ENCODE data around the gene PHKG2. TPM values are rescaled to one million over a fixed set of nuclear protein-coding genes. Genes with fewer than 3 reads are reported as not detected.
A peak's percentile ranks its signal among the peaks of the same experiment; 100 is the strongest.

Gene PHKG2
- total and polyA plus RNA-seq, 7 experiments from 2014 or later, result 33.2 to 57.8 (median 45.0) TPM

DNA sequence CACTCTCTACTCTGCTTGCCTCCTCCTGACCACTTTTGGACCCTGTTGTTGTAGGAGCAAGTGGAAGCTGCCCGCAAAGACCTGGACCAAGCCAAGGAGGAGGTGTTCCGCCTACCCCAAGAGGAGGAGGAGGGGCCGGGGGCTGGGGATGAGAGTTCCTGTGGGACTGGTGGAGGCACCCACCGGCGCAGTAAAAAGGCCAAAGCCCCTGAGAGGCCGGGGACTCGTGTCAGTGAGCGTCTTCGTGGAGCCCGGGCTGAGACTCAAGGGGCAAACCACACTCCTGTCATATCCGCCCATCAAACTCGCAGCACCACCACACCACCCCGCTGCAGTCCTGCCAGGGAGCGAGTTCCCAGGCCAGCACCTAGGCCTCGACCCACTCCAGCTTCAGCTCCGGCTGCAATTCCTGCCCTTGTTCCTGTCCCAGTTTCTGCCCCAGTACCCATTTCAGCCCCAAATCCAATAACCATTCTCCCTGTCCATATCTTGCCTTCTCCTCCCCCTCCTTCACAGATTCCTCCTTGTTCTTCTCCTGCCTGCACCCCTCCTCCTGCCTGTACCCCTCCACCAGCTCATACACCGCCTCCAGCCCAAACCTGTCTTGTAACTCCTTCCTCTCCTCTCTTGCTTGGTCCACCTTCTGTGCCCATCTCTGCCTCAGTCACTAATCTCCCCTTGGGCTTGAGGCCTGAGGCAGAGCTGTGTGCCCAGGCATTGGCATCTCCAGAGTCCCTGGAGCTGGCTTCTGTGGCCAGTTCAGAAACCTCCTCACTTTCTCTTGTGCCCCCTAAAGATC is 11.0 kb upstream of the PHKG2 start:
- POLR2A ChIA-PET, result interaction anchor here (1.0 to 3.3 kb wide), 2 partner anchors 8 to 10 kb away, joined by 4 to 15 read pairs; partner anchors contain the start of gene PHKG2
- Histone ChIP-seq H3K4me3 (ENCODE audit: low read length) (no peak overlapping the region), H3K9me3 (ENCODE audit: control insufficient read depth in 2 of 3, low read length in 3 of 3) (no peaks in the 10 kb centered on the region), H3K27me3 (ENCODE audit: control insufficient read depth in 2 of 2, insufficient read depth in 2 of 2, low read length in 2 of 2) (no peaks in the 10 kb centered on the region), H3K4me1 (ENCODE audit: control insufficient read depth in 2 of 2, insufficient read depth in 2 of 2, low read length in 2 of 2) (no peaks in the 10 kb centered on the region), H3K36me3 (ENCODE audit: control insufficient read depth in 2 of 3, insufficient read depth in 3 of 3, low read length in 3 of 3) (peaks cover 27 to 79% (median 33%) of the 10 kb centered on the region in 3 experiments), H3K27ac (ENCODE audit: low read depth, low read length) (no peak overlapping the region)
- ATAC-seq (no peak), DNase-seq (no peak)
- Mint-ChIP-seq H3K27ac (peak overlapping the region in 1 of 9 donors; percentile 41), H3K4me3 (no peak overlapping the region), H3K27me3 (no peaks in the 10 kb centered on the region), H3K36me3 (peaks cover 7 to 53% (median 28%) of the 10 kb centered on the region in 5 donors), H3K4me1 (peaks cover 6 to 15% (median 9%) of the 10 kb centered on the region in 7 donors), H3K9me3 (no peaks in the 10 kb centered on the region)
- intact Hi-C loops (cut with micrococcal nuclease), result no loop called here
- CTCF ChIA-PET, result interaction anchor here (0.6 kb wide), 1 partner anchor 20 kb away, joined by 3 read pairs; no protein-coding TSS in a partner anchor

GRCh38 chr16:30737794-30738648 is 10.2 kb upstream of the PHKG2 start:
- H3K4me1 ChIP-seq (ENCODE audit: control insufficient read depth in 2 of 2, insufficient read depth in 2 of 2, low read length in 2 of 2), result no peaks in the 10 kb centered on the region
- H3K27ac ChIP-seq (ENCODE audit: low read depth, low read length), result no peak overlapping the region
- Mint-ChIP-seq H3K27me3 (no peaks in the 10 kb centered on the region), H3K4me1 (peaks cover 6 to 15% (median 9%) of the 10 kb centered on the region in 7 donors), H3K4me3 (no peak overlapping the region), H3K36me3 (peaks cover 7 to 50% (median 29%) of the 10 kb centered on the region in 5 donors), H3K9me3 (no peaks in the 10 kb centered on the region), H3K27ac (peak overlapping the region in 2 of 9 donors; percentile 41 to 70)
- ChIA-PET CTCF (interaction anchor here (0.6 kb wide), 1 partner anchor 20 kb away, joined by 3 read pairs; no protein-coding TSS in a partner anchor), POLR2A (interaction anchor here (0.7 to 3.3 kb wide), 3 partner anchors 9 to 172 kb away, joined by 3 to 15 read pairs (median 4); partner anchors contain the start of gene PHKG2)
- no peak for ATAC-seq
- H3K4me3 ChIP-seq (ENCODE audit: low read length), result no peak overlapping the region
- intact Hi-C loops (cut with micrococcal nuclease), result no loop called here
- no peaks in the 10 kb centered on the region for H3K27me3 ChIP-seq (ENCODE audit: control insufficient read depth in 2 of 2, insufficient read depth in 2 of 2, low read length in 2 of 2)
- peaks cover 27 to 76% (median 30%) of the 10 kb centered on the region in 3 experiments for H3K36me3 ChIP-seq (ENCODE audit: control insufficient read depth in 2 of 3, insufficient read depth in 3 of 3, low read length in 3 of 3)
- DNase-seq, result no peak
- no peaks in the 10 kb centered on the region for H3K9me3 ChIP-seq (ENCODE audit: control insufficient read depth in 2 of 3, low read length in 3 of 3)

DNA sequence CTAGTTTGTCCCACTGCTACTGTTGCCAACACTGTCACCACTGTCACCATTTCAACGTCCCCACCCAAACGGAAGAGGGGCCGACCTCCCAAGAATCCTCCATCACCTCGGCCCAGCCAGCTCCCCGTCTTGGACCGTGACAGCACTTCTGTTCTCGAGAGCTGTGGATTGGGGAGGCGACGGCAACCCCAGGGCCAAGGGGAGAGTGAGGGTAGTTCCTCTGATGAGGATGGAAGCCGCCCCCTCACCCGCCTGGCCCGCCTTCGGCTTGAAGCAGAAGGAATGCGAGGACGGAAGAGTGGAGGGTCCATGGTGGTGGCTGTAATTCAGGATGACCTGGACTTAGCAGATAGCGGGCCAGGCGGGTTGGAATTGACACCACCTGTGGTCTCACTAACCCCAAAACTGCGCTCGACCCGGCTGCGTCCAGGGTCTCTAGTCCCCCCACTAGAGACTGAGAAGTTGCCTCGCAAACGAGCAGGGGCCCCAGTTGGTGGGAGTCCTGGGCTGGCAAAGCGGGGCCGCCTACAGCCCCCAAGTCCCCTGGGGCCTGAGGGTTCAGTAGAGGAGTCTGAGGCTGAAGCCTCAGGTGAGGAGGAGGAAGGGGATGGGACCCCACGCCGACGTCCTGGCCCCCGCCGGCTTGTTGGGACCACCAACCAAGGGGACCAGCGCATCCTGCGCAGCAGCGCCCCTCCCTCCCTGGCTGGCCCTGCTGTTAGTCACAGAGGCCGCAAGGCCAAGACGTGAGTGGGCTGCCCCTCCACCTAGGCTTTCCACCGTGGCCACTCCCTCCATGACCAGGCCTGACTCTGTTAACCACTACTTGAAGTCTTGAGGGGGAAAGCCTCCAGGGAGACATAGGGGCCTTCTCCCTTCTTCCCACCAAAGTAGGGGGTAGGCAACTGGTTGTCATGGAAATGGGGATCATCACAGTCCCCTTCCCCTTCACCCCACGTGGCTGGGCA is 9.0 kb upstream of the PHKG2 start:
- ATAC-seq (no peak), DNase-seq (no peak)
- Histone ChIP-seq H3K4me3 (ENCODE audit: low read length) (no peak overlapping the region), H3K9me3 (ENCODE audit: control insufficient read depth in 2 of 3, low read length in 3 of 3) (no peaks in the 10 kb centered on the region), H3K27me3 (ENCODE audit: control insufficient read depth in 2 of 2, insufficient read depth in 2 of 2, low read length in 2 of 2) (no peaks in the 10 kb centered on the region), H3K4me1 (ENCODE audit: control insufficient read depth in 2 of 2, insufficient read depth in 2 of 2, low read length in 2 of 2) (no peaks in the 10 kb centered on the region), H3K27ac (ENCODE audit: low read depth, low read length) (no peak overlapping the region), H3K36me3 (ENCODE audit: control insufficient read depth in 2 of 3, insufficient read depth in 3 of 3, low read length in 3 of 3) (peaks cover 17 to 72% (median 23%) of the 10 kb centered on the region in 3 experiments)
- H3K36me3 Mint-ChIP-seq, result peaks cover 7 to 45% (median 19%) of the 10 kb centered on the region in 5 donors
- H3K4me3 Mint-ChIP-seq, result no peak overlapping the region
- no peaks in the 10 kb centered on the region for H3K9me3 Mint-ChIP-seq
- ChIA-PET CTCF (no interaction called here), POLR2A (no interaction called here)
- peak overlapping the region in 1 of 9 donors; percentile 33 for H3K27ac Mint-ChIP-seq
- H3K27me3 Mint-ChIP-seq, result no peaks in the 10 kb centered on the region
- H3K4me1 Mint-ChIP-seq, result peaks cover 6 to 15% (median 9%) of the 10 kb centered on the region in 7 donors
- intact Hi-C loops (cut with micrococcal nuclease), result no loop called here

DNA sequence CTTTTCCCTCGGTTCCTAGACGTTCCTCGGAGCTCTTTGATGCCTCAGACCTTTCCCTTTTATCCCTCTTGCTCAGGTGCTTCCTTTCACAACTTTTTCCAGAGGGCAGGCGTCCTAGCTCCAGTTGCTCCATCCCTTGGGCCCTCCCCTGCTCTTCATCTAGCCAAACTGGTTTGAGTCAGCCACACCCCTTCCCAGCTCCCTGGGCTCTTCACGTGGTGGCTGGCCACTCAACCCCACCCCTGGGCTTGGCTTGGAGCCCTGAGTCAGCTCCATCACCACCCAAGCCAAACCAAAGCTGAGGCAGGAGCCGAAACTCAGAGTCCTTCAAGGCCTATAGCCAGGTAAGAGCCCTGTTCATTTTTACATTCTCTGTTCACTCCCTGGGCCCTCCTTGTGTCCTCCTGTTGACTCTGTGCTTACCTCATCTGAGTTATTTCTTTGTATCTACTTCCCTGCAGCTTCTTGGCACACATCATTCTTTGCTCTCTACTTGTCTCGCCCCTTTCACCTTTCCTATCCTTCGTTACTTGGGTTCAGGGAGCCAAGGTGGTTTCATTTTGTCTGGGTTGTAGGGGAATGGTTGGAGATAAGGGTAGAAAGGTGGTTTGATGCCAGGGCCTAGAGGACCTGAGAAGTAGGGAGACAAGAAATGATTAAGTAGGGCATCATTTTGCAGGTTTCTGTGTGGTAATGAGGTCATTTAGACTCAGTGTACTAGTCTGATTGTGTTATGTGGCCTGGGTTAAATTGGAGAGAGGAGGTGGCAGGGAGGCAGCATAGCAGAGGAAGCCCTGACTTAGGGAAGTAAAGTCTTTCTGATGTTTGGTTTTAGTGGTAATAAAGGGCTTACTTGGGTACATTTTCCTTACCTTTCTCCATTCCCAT is 7.6 kb upstream of the PHKG2 start:
- no peaks in the 10 kb centered on the region for H3K27me3 Mint-ChIP-seq
- no peaks in the 10 kb centered on the region for H3K27me3 ChIP-seq (ENCODE audit: control insufficient read depth in 2 of 2, insufficient read depth in 2 of 2, low read length in 2 of 2)
- H3K4me3 Mint-ChIP-seq, result no peak overlapping the region
- H3K4me1 ChIP-seq (ENCODE audit: control insufficient read depth in 2 of 2, insufficient read depth in 2 of 2, low read length in 2 of 2), result no peaks in the 10 kb centered on the region
- ChIA-PET CTCF (interaction anchor here (0.7 kb wide), 1 partner anchor 25 kb away, joined by 3 read pairs; no protein-coding TSS in a partner anchor), POLR2A (no interaction called here)
- H3K36me3 ChIP-seq (ENCODE audit: control insufficient read depth in 2 of 3, insufficient read depth in 3 of 3, low read length in 3 of 3), result peaks cover 14 to 66% (median 16%) of the 10 kb centered on the region in 3 experiments
- peak overlapping the region in 7 of 9 donors; percentile 3 to 87 (median 55) for H3K27ac Mint-ChIP-seq
- intact Hi-C loops (cut with micrococcal nuclease), result no loop called here
- H3K36me3 Mint-ChIP-seq, result peaks cover 7 to 41% (median 23%) of the 10 kb centered on the region in 5 donors
- H3K4me1 Mint-ChIP-seq, result peaks cover 6 to 19% (median 9%) of the 10 kb centered on the region in 7 donors
- H3K4me3 ChIP-seq (ENCODE audit: low read length), result no peak overlapping the region
- ATAC-seq (no peak), DNase-seq (no peak)
- H3K9me3 ChIP-seq (ENCODE audit: control insufficient read depth in 2 of 3, low read length in 3 of 3), result no peaks in the 10 kb centered on the region
- H3K27ac ChIP-seq (ENCODE audit: low read depth, low read length), result peak overlapping the region; percentile 4
- H3K9me3 Mint-ChIP-seq, result no peaks in the 10 kb centered on the region

- Histone ChIP-seq H3K9me3 (ENCODE audit: control insufficient read depth in 2 of 3, low read length in 3 of 3) (no peaks in the 10 kb centered on the region), H3K36me3 (ENCODE audit: control insufficient read depth in 2 of 3, insufficient read depth in 3 of 3, low read length in 3 of 3) (peaks cover 7 to 57% (median 10%) of the 10 kb centered on the region in 3 experiments), H3K27ac (ENCODE audit: low read depth, low read length) (no peak overlapping the region), H3K27me3 (ENCODE audit: control insufficient read depth in 2 of 2, insufficient read depth in 2 of 2, low read length in 2 of 2) (no peaks in the 10 kb centered on the region), H3K4me1 (ENCODE audit: control insufficient read depth in 2 of 2, insufficient read depth in 2 of 2, low read length in 2 of 2) (no peaks in the 10 kb centered on the region), H3K4me3 (ENCODE audit: low read length) (no peak overlapping the region)
- Mint-ChIP-seq H3K4me1 (peaks cover 6 to 19% (median 9%) of the 10 kb centered on the region in 7 donors), H3K9me3 (no peaks in the 10 kb centered on the region), H3K27me3 (no peaks in the 10 kb centered on the region), H3K36me3 (peaks cover 7 to 32% (median 19%) of the 10 kb centered on the region in 5 donors), H3K27ac (peak overlapping the region in 3 of 9 donors; percentile 4 to 71 (median 55)), H3K4me3 (no peak overlapping the region)
- intact Hi-C loops (cut with micrococcal nuclease), result no loop called here
- ATAC-seq (no peak), DNase-seq (no peak)
- CTCF ChIA-PET, result no interaction called here
- POLR2A ChIA-PET, result no interaction called here
Measured at GRCh38 chr16:30741461-30741914, 6.7 kb upstream of the PHKG2 start.

Data from naive thymus-derived CD4-positive, alpha-beta T cell (primary cell).